T-helper 2 cell treated with Interferon-gamma antibody and Interleukin-4, amounts not matched to agents 100 ng/mL and 5 ng/mL, for 36 hours (primary cell): Measurements from ENCODE around the gene GJA9. TPM values are rescaled to one million over a fixed set of nuclear protein-coding genes. Genes with fewer than 3 reads are reported as not detected.

ENCODE experiments used
- intact Hi-C: fragments of 100-400 bp; cut with micrococcal nuclease; formaldehyde crosslinking; loops from one replicate; pipeline ENCODE4 v1.15.1; 2023
- total RNA-seq: library from RNA; stranded (reverse); gene quantifications from 2 replicates; pipeline ENCODE4 v1.2.3, GENCODE V29; 2022

Gene GJA9
- total RNA-seq, 1 donor from 2014 or later: not detected

DNA sequence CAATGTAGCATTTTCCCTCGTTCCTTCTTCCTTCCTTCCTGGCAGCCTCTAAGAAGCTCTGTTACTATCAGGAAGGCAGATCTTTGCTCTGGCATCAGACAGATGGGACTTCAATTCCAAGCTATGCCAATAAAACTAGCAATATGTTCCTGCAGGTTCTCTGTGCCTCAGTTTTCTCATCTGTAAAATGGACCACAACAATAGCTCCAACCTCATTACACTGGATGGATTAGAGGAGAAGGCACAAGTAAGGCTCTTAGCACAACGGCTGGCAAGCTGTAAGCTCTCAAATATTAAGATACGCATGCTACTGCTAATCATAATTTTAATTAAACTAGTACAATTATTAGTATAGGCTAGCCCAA lies 49.0 kb downstream of the GJA9 start:
- intact Hi-C loops: loop anchor here (10.0 kb wide), 1 partner anchor 788 kb away; the partner anchor contains the start of gene POU3F1

DNA sequence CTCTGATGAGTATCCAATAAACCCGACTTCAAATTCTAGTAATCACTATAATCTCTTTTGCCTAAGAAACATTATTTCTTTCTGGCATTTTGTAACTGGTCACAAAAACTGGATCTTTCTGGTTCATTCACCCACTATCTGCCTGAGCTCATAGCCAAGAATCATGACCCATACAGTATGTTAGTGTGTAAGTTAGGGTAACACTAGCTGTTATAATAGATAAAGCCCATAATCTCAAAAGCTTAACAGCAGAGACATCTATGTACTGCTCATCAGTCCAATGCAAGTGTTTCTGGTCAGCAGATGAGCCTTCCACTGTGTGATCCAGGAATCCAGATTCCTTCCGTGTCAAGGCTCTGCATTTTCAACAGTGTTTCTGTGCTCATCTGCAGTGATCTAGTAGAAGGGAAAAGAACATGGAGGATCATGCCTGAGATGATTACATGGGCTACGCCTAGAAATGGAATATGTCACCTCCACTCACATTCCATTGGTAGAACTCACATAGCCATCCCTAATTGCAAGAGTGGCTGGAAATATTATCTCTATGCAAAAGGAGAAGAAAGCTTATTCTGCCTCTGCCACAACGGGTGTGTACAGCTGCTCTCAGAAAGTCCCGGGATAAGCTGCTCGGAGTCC lies 49.5 kb downstream of the GJA9 start:
- intact Hi-C loops: loop anchor here (10.0 kb wide), 1 partner anchor 787 kb away; the partner anchor contains the start of gene POU3F1

DNA sequence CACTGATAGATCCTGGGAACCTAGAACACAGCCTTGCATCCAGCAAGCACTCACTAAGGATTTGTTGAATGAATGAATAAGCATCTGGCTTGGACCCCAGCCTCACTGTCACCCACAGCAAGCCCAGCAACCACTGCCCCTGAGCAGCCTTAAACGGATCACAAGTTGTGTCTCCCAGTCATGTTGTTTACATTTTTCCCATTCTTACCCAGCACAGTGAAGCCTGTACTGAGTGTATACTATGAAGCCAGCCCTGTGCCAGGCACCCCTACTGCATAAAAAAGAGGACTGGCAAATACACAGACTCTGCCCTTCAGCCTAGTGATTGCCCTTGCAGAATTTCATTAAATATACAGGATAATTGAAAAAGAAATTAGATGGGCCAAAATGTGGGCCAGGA lies 52.0 kb downstream of the GJA9 start:
- intact Hi-C loops: no loop called here

DNA sequence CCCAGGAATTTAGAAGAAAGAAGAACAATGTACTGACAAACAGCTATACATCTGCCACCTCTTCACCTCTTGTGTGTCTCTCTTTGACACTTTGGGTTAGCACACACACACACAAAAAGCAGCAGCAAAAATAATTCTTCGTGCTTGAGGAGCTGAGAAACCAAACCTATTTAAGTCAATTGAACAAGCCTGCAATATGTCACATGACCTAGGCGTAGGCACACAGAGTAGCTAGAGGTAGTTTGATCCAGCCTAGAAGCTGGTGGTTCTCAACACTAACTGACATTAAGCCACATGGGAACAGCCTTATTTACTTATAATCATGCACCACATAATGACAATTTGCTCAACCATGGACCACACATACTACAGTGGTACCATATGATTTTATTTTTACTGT lies 54.1 kb downstream of the GJA9 start:
- intact Hi-C loops: no loop called here

DNA sequence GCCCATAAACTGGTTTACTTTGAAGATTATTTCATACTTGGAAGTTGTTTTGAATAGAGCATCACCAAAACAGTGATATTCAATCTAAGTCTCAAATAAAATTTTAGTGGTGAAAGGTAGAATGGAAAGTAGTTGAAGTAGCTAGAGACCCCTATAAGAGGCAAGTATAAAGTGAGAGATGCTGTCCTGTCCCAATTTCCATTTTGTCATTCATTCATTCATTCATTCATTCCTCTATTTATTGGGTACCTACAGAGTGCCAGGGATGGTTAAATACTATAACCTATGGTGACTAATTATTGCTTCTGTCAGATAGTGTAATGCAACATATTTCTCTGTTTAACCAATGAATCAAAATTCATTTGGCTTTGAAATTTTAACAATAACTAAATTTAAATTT lies 54.5 kb downstream of the GJA9 start:
- intact Hi-C loops: no loop called here

DNA sequence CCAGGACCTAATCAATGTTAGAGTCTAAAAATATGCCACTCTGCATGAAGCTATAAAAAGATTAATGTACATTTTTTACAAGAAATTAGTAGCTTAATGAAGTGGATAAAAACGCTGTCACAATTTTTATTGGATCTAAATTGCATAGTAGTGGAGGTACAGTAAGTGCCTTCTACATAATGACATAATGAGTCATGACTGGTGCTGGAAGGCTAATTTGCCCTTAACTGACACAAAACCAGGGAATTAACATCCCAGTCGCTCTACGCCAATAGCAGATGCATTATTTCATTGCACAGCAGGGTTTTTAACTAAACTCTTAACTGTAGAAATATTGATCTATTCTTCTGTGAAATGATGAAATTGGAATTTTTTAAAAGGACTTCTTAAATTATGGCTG lies 55.1 kb downstream of the GJA9 start:
- intact Hi-C loops: no loop called here

Other genes with a start within 250 kb of the GJA9 start
- gene RRAGC, start 21.8 kb downstream of the GJA9 start, total RNA-seq: 15.9 TPM in 2 replicates
- gene MYCBP, start 8.2 kb downstream of the GJA9 start, total RNA-seq: 34.5 and 51.5 TPM in 2 replicates
- gene RHBDL2, start 60.2 kb upstream of the GJA9 start, total RNA-seq: not detected in 2 replicates
- gene AKIRIN1, start 109.7 kb upstream of the GJA9 start, total RNA-seq: 55.4 and 60.5 TPM in 2 replicates
- 134 and 140 TPM in 2 replicates for gene NDUFS5, start 144.8 kb upstream of the GJA9 start, total RNA-seq